Liver (tissue), 9 donors: ENCODE measurements around the gene CRYAA. TPM values are rescaled to one million over a fixed set of nuclear protein-coding genes. Genes with fewer than 3 reads are reported as not detected.

Experiments used
- DNase-seq: peaks from one replicate; pipeline ENCODE4 v3.0.0-alpha.2; 2017; ENCODE audit warnings: low spot score
- H3K27ac ChIP-seq, 2 donors: one replicate each; pipeline ENCODE4 v1.7.0; 2013; ENCODE audit warnings: inconsistent platforms in 2 of 2, low read length in 2 of 2, control low read depth in 1 of 2, low read depth in 1 of 2, mild to moderate bottlenecking in 1 of 2
- H3K27me3 ChIP-seq, 4 donors: one replicate each; pipeline versions ENCODE4 v1.6.1 to v1.7.0; 2013; ENCODE audit warnings: low read length in 3 of 4, inconsistent platforms in 1 of 4, mild to moderate bottlenecking in 1 of 4, moderate library complexity in 1 of 4; ENCODE audit not compliant: control insufficient read depth in 4 of 4, insufficient read depth in 4 of 4
- H3K36me3 ChIP-seq, 4 donors: one replicate each; pipeline versions ENCODE4 v1.6.1 to v1.7.0; 2013; ENCODE audit warnings: low read length in 3 of 4, mild to moderate bottlenecking in 3 of 4, low read depth in 1 of 4, moderate library complexity in 1 of 4; ENCODE audit not compliant: control insufficient read depth in 4 of 4, insufficient read depth in 3 of 4
- H3K4me1 ChIP-seq, 4 donors: one replicate each; pipeline versions ENCODE4 v1.6.1 to v1.7.0; 2013; ENCODE audit warnings: low read length in 3 of 4, mild to moderate bottlenecking in 3 of 4, moderate library complexity in 1 of 4; ENCODE audit not compliant: control insufficient read depth in 4 of 4, insufficient read depth in 4 of 4
- H3K4me3 ChIP-seq, 3 donors: one replicate each; pipeline versions ENCODE4 v1.6.1 to v1.7.0; 2013; ENCODE audit warnings: low read length in 3 of 3, control low read depth in 1 of 3, low read depth in 1 of 3, mild to moderate bottlenecking in 1 of 3
- H3K9ac ChIP-seq, 2 donors: one replicate each; pipeline ENCODE4 v1.7.0; 2013; ENCODE audit warnings: low read length in 2 of 2, mild to moderate bottlenecking in 2 of 2, moderate library complexity in 2 of 2, control low read depth in 1 of 2, low read depth in 1 of 2
- H3K9me3 ChIP-seq, 4 donors: one replicate each; pipeline versions ENCODE4 v1.6.1 to v1.7.0; 2013; ENCODE audit warnings: low read length in 3 of 4; ENCODE audit not compliant: control insufficient read depth in 4 of 4
- ATF3 ChIP-seq: IDR thresholded peaks from 2 replicates; pipeline ENCODE4 v1.6.1; 2016; ENCODE audit warnings: antibody characterized with exemption
- CTCF ChIP-seq: fragments of 150-350 bp; IDR thresholded peaks from 2 replicates; pipeline ENCODE4 v1.5.1; 2017; ENCODE audit warnings: improper control_type of control experiment, low read depth, low read length; ENCODE audit not compliant: missing input control
- FOXA1 ChIP-seq: IDR thresholded peaks from 2 replicates; pipeline ENCODE4 v1.6.1; 2016; ENCODE audit warnings: antibody characterized with exemption
- FOXA2 ChIP-seq: IDR thresholded peaks from 2 replicates; pipeline ENCODE4 v1.6.1; 2016; ENCODE audit warnings: antibody characterized with exemption
- GABPA ChIP-seq, 2 donors: IDR thresholded peaks in 1 of 2; conservative IDR thresholded peaks in 1 of 2; 2 replicates each; pipeline ENCODE4 v1.6.1; 2016; ENCODE audit warnings: antibody characterized with exemption in 2 of 2, mild to moderate bottlenecking in 1 of 2, moderate library complexity in 1 of 2
- HNF4A ChIP-seq, 2 donors: conservative IDR thresholded peaks; 2 replicates each; pipeline ENCODE4 v1.6.1; 2016; ENCODE audit warnings: antibody characterized with exemption in 2 of 2, mild to moderate bottlenecking in 2 of 2
- HNF4G ChIP-seq: IDR thresholded peaks from 2 replicates; pipeline ENCODE4 v1.6.1; 2016; ENCODE audit warnings: antibody characterized with exemption
- JUND ChIP-seq, 2 donors: IDR thresholded peaks; 2 replicates each; pipeline ENCODE4 v1.6.1; 2016; ENCODE audit warnings: antibody characterized with exemption in 2 of 2
- NR2F2 ChIP-seq: IDR thresholded peaks from 2 replicates; pipeline ENCODE4 v1.6.1; 2016; ENCODE audit warnings: antibody characterized with exemption
- RAD21 ChIP-seq, 2 donors: IDR thresholded peaks; 2 replicates each; pipeline ENCODE4 v1.6.1; 2016; ENCODE audit warnings: antibody characterized with exemption in 2 of 2, mild to moderate bottlenecking in 2 of 2
- RXRA ChIP-seq, 2 donors: IDR thresholded peaks; 2 replicates each; pipeline ENCODE4 v1.6.1; 2017 to 2018; ENCODE audit warnings: antibody characterized with exemption in 2 of 2, mild to moderate bottlenecking in 1 of 2
- SP1 ChIP-seq: IDR thresholded peaks from 2 replicates; pipeline ENCODE4 v1.6.1; 2018; ENCODE audit warnings: antibody characterized with exemption, mild to moderate bottlenecking
- ZBTB33 ChIP-seq: IDR thresholded peaks from 2 replicates; pipeline ENCODE4 v1.6.1; 2016; ENCODE audit warnings: antibody characterized with exemption
- WGBS: extraction: QIAGEN DNeasy Blood & Tissue Kit; methylation state at CpG from one replicate; pipeline ENCODE4 v1.1.7; 2013; 5-methylcytosine and 5-hydroxymethylcytosine counted together
- polyA plus RNA-seq, 2 donors: library from polyadenylated mRNA; stranded (reverse) in 1 of 2; unstranded in 1 of 2; fragments of 200-250 nt in 1 of 2; fragments of >200 nt in 1 of 2; fragmentation: Nextera tagmentation in 1 of 2; extraction: Ambion mirVana in 1 of 2; gene quantifications; one replicate each; pipeline versions ENCODE4 v1.2.1 to v1.2.3, GENCODE V29; 2013 to 2015
- total RNA-seq, 2 donors: library from RNA; depleted of rRNA; stranded (reverse); fragments of >200 nt; gene quantifications; one replicate each; pipeline ENCODE4 v1.2.3, GENCODE V29; 2014
- TF ChIP-seq, protein P1 (sequence below): IDR thresholded peaks from 2 replicates; pipeline ENCODE4 v1.6.1; 2016; ENCODE audit warnings: antibody characterized with exemption, mild to moderate bottlenecking
- donor health status: healthy.
- donor health status: healthy.
- donor health status: healthy.
- donor health status: healthy.
- donor health status: healthy.

The CRYAA gene
- total and polyA plus RNA-seq, 4 donors = 0.57 to 1.9 (median 0.84) TPM; not detected in 1

- no peak for TF ChIP-seq NR2F2
- no peak overlapping the region for H3K9ac ChIP-seq
- WGBS = 94% methylated on average over 6 of the region's 6 CpGs
- H3K4me1 ChIP-seq = no peaks in the 10 kb centered on the region
- no peaks in the 10 kb centered on the region for H3K36me3 ChIP-seq
- H3K4me3 ChIP-seq = no peak overlapping the region
- H3K27me3 ChIP-seq = no peaks in the 10 kb centered on the region
- no peaks in the 10 kb centered on the region for H3K9me3 ChIP-seq
- no peak overlapping the region for H3K27ac ChIP-seq
- DNase-seq = no peak
These were observed 21.1 kb downstream of the CRYAA start for GRCh38 chr21:43189936-43190335.

- TF ChIP-seq NR2F2 = no peak
- TF ChIP-seq HNF4G = no peak
- no peak for TF ChIP-seq ATF3
- no peak for TF ChIP-seq RAD21 (IDR thresholded peaks at IDR 0.05)
- TF ChIP-seq CTCF = no peak
- TF ChIP-seq JUND (IDR thresholded peaks at IDR 0.05) = no peak
- TF ChIP-seq RXRA (IDR thresholded peaks at IDR 0.05) = no peak
- TF ChIP-seq FOXA1 = no peak
- TF ChIP-seq GABPA (IDR thresholded peaks at IDR 0.05 in 1 of 2, conservative IDR thresholded peaks at IDR 0.05 in 1 of 2) = no peak
- TF ChIP-seq SP1 = no peak
- TF ChIP-seq FOXA2 = no peak
- no peak for TF ChIP-seq HNF4A (conservative IDR thresholded peaks at IDR 0.05)
- Histone ChIP-seq H3K4me3 (no peak overlapping the region), H3K36me3 (no peaks in the 10 kb centered on the region), H3K4me1 (no peaks in the 10 kb centered on the region), H3K9me3 (no peaks in the 10 kb centered on the region), H3K9ac (no peak overlapping the region), H3K27ac (no peak overlapping the region), H3K27me3 (no peaks in the 10 kb centered on the region)
- 84% methylated on average over 6 of the region's 6 CpGs for WGBS
- DNase-seq = no peak
These were observed 21.7 kb downstream of the CRYAA start for GRCh38 chr21:43190544-43190943.

DNA sequence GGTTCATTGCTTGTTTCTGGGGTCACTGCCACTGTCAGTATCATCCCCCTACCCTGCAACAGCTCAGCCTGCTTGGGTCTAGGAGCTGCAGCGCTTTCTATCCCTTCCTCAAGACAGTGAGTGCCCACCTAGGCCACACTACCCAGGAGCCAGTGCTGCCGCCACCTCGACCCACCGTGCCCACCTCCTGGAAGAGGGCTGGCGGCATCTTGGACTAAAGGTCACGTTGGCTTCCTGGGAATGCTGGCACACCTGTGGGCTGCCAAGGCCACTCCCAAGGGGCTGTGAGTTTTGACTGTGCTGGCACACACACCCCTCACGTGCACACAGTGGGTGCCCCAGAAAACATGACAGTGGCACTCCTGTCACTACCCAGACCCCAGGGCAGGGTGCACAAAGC is 22.1 kb downstream of the CRYAA start:
- Histone ChIP-seq H3K9me3 (no peaks in the 10 kb centered on the region), H3K27me3 (no peaks in the 10 kb centered on the region), H3K4me1 (no peaks in the 10 kb centered on the region), H3K9ac (no peak overlapping the region), H3K36me3 (no peaks in the 10 kb centered on the region), H3K4me3 (no peak overlapping the region), H3K27ac (no peak overlapping the region)
- DNase-seq = no peak
- WGBS = 87% methylated on average over 7 of the region's 7 CpGs
- TF ChIP-seq SP1 = no peak
- no peak for TF ChIP-seq FOXA2
- TF ChIP-seq FOXA1 = no peak
- TF ChIP-seq NR2F2 = no peak
- no peak for TF ChIP-seq HNF4A (conservative IDR thresholded peaks at IDR 0.05)
- TF ChIP-seq, protein P1, sequence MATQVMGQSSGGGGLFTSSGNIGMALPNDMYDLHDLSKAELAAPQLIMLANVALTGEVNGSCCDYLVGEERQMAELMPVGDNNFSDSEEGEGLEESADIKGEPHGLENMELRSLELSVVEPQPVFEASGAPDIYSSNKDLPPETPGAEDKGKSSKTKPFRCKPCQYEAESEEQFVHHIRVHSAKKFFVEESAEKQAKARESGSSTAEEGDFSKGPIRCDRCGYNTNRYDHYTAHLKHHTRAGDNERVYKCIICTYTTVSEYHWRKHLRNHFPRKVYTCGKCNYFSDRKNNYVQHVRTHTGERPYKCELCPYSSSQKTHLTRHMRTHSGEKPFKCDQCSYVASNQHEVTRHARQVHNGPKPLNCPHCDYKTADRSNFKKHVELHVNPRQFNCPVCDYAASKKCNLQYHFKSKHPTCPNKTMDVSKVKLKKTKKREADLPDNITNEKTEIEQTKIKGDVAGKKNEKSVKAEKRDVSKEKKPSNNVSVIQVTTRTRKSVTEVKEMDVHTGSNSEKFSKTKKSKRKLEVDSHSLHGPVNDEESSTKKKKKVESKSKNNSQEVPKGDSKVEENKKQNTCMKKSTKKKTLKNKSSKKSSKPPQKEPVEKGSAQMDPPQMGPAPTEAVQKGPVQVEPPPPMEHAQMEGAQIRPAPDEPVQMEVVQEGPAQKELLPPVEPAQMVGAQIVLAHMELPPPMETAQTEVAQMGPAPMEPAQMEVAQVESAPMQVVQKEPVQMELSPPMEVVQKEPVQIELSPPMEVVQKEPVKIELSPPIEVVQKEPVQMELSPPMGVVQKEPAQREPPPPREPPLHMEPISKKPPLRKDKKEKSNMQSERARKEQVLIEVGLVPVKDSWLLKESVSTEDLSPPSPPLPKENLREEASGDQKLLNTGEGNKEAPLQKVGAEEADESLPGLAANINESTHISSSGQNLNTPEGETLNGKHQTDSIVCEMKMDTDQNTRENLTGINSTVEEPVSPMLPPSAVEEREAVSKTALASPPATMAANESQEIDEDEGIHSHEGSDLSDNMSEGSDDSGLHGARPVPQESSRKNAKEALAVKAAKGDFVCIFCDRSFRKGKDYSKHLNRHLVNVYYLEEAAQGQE = no peak
- TF ChIP-seq ZBTB33 = no peak
